Retinal pigment epithelial cell (primary cell): ENCODE measurements around the gene SPINT1.

Experiments
- DNase-seq: peaks from one replicate; pipeline ENCODE4 v3.0.0-alpha.2; 2010; ENCODE audit warnings: low read depth
- H3K4me3 ChIP-seq: 2 replicates; pipeline ENCODE4 v1.5.1; 2011; ENCODE audit warnings: mild to moderate bottlenecking, low read length, control low read depth, moderate library complexity
- TF ChIP-seq, protein P1 (sequence below): conservative IDR thresholded peaks from 2 replicates; pipeline ENCODE4 v1.5.1; 2011; ENCODE audit warnings: low read depth, low read length, control low read depth, inconsistent platforms

SPINT1 gene, protein sequence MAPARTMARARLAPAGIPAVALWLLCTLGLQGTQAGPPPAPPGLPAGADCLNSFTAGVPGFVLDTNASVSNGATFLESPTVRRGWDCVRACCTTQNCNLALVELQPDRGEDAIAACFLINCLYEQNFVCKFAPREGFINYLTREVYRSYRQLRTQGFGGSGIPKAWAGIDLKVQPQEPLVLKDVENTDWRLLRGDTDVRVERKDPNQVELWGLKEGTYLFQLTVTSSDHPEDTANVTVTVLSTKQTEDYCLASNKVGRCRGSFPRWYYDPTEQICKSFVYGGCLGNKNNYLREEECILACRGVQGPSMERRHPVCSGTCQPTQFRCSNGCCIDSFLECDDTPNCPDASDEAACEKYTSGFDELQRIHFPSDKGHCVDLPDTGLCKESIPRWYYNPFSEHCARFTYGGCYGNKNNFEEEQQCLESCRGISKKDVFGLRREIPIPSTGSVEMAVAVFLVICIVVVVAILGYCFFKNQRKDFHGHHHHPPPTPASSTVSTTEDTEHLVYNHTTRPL

DNA sequence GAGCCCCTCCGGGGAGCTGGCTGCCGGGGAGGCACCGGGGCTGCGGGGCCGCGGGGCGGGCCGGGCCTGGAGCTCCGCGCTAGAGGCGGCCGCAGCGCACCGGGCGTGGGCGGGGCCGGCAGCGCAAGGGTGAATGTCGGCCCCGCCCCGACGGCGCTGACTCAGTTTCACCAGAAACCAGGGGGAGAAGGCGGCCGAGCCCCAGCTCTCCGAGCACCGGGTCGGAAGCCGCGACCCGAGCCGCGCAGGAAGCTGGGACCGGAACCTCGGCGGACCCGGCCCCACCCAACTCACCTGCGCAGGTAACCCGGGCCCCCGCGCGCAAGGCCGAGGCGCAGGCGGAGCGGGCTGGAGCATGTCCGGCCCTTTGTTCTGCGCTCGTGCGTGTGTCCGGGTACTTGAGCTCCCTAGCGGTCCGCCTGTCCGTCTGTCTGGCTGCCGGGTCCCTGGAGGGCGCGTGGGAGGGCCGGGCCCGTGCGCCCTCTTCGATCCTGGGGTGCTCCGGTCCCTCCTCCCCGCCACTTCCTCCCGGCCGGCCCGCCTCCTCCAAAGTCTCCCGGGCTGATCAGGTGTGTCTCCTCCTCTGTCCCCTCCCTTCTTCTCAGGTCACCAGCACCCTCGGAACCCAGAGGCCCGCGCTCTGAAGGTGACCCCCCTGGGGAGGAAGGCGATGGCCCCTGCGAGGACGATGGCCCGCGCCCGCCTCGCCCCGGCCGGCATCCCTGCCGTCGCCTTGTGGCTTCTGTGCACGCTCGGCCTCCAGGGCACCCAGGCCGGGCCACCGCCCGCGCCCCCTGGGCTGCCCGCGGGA lies at the start of gene SPINT1:
Gene SPINT1, plus strand, starts transcription at position 164 of the 811 bp plus-strand sequence. Its CDS starts 507 bp downstream, at position 671.
- peak within 1 kb of the TSS; percentile 54 for H3K4me3 ChIP-seq
- no peak for DNase-seq
- TF ChIP-seq, protein P1, sequence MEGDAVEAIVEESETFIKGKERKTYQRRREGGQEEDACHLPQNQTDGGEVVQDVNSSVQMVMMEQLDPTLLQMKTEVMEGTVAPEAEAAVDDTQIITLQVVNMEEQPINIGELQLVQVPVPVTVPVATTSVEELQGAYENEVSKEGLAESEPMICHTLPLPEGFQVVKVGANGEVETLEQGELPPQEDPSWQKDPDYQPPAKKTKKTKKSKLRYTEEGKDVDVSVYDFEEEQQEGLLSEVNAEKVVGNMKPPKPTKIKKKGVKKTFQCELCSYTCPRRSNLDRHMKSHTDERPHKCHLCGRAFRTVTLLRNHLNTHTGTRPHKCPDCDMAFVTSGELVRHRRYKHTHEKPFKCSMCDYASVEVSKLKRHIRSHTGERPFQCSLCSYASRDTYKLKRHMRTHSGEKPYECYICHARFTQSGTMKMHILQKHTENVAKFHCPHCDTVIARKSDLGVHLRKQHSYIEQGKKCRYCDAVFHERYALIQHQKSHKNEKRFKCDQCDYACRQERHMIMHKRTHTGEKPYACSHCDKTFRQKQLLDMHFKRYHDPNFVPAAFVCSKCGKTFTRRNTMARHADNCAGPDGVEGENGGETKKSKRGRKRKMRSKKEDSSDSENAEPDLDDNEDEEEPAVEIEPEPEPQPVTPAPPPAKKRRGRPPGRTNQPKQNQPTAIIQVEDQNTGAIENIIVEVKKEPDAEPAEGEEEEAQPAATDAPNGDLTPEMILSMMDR = no peak

DNA sequence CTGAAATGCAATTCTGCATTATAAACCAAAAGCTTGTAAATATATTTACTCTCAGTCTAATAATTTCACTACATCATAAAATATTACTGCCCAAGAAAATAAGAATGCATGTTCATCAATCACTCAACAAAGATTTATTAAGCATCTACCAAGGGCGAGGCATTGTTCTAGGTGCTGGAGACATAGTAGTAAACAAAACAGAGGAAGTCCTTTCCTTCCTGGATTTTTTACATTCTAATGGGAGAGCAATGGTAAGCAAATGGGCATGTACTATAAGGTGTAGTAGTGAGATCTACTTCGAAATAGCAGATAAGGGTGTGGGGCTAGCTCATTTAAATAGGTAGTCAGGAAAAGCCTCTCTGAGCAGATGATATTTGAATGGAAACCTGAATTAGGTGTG lies 47.8 kb upstream of the SPINT1 start:
- no peak overlapping the region for H3K4me3 ChIP-seq
- TF ChIP-seq, protein P1 = no peak
- no peak for DNase-seq

DNA sequence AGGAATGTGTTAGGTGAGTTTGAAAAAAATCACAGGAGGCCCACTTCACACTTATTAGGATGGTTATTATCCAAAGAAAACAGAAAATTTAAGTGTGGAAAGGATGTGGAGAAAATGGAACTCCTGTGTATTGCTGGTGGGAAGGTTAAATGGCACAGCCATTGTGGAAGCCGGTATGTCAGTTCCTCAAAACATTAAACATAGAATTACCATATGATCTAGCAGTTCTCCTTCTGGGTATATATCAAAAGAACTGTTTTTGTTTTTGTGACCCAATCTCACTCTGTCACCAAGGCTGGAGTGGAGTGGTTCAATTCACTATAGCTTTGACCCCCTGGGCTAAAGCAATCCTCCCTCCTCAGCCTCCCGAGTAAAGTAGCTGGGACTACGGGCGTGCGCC lies 47.3 kb upstream of the SPINT1 start:
- H3K4me3 ChIP-seq = no peak overlapping the region
- TF ChIP-seq, protein P1 = no peak
- DNase-seq = no peak

DNA sequence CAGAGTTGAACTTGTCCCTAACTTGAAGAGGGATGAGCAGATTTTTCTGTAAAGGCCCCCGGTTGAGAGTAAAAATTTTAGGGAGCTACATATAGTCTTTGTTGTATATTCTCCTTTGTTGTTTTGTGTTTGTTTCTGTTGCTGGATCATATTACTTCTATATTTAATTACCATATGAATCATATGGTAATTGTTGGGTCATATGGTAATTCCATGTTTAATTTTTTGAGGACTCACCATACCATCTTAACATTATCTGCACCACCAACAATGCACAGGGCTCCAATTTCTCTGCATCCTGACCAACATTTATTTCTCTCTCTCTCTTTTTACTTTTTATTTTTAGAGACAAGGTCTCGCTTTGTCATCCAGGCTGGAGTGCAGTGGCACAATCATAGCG lies 44.3 kb upstream of the SPINT1 start:
- no peak overlapping the region for H3K4me3 ChIP-seq
- DNase-seq = no peak
- TF ChIP-seq, protein P1 = no peak

DNA sequence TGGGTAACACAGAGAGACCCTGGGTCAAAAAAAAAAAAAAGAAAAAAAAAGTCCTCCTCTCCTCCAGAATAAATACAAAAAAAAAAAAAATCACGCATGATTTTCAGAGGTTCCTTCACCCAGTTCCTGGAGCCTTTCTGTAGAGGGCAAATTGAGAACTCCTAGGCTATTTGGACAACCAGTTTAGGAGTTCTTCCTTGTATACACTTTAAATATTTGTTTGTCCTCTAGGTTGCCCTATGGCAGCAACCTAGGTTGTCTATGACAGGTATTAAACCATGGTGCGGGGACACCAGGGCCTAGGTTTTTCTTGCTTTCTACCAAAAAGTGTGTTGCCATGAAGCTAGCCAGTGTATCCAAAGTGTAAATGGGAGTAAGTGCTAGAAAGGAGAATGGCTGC lies 40.8 kb upstream of the SPINT1 start:
- no peak for DNase-seq
- TF ChIP-seq, protein P1 = no peak
- no peak overlapping the region for H3K4me3 ChIP-seq

DNA sequence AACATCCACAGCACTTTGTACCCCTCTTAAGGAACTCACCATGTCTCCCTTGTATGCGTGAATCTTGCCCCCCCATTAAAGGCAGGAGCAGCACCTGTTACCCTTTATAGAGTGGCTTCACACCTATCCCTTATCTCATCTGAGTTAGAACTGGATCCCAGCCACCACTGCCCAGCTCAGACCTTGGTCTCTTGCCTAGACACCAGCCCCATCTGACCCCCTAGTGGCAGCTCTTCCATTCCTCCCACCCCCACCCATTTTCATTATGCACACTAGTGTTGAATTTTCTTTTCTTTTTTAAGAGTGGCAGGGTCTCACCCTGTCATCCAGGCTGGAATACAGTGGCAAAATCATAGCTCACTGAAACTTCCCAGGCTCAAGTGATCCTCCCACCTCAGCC lies 40.2 kb upstream of the SPINT1 start:
- TF ChIP-seq, protein P1 = no peak
- H3K4me3 ChIP-seq = no peak overlapping the region

DNA sequence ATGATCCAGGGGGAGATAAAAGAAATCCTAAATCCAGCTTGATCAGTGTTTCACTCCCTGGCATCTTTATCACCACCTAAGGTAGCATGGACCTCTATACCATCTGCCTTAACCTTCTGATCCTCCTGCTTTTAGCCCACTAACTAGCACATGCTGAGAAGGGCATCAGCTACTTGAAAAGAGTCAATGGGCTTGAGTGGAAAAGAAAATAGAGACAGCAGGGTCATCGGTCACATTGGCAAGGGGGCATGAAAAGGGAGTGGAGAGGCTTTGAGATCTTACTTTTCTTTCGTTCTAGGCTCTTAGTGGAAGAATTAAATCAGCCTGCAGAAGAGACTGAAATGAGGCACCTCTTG lies 37.2 kb upstream of the SPINT1 start:
- DNase-seq = no peak
- H3K4me3 ChIP-seq = peak overlapping the region; percentile 82
- TF ChIP-seq, protein P1 = no peak

More for the DNA sequence above, 40.2 kb upstream of the SPINT1 start:
- DNase-seq = no peak
